GM23338 (cell line): ENCODE measurements around the gene H1-8. TPM values are rescaled to one million over a fixed set of nuclear protein-coding genes. Genes with fewer than 3 reads are reported as not detected.

Experiments
- ATAC-seq: fragments of 200-7000 bp; cut with Tn5 transposase; 3 replicates; pipeline ENCODE4 v1.9.1; 2020
- DNase-seq: peaks from one replicate; pipeline ENCODE4 v3.0.0-alpha.2; 2015; ENCODE audit warnings: low spot score
- H2AFZ ChIP-seq: fragments of 200-600 bp; sonication (generic); 2 replicates; pipeline ENCODE4 v1.8.0; 2016; ENCODE audit warnings: antibody characterized with exemption, mild to moderate bottlenecking, moderate library complexity
- H3F3A ChIP-seq: fragments of 200-600 bp; sonication (generic); replicated peaks from 2 replicates; pipeline ENCODE4 v1.8.0; 2017; ENCODE audit warnings: antibody characterized with exemption, mixed run types, low read depth
- H3K27ac ChIP-seq: fragments of 200-600 bp; sonication (generic); 2 replicates; pipeline ENCODE4 v1.6.1; 2016; ENCODE audit warnings: low read depth
- H3K27me3 ChIP-seq: fragments of 200-600 bp; sonication (generic); 2 replicates; pipeline ENCODE4 v1.8.0; 2016; ENCODE audit warnings: mild to moderate bottlenecking, mixed run types, moderate library complexity; ENCODE audit not compliant: insufficient read depth
- H3K36me3 ChIP-seq: fragments of 200-600 bp; sonication (generic); 2 replicates; pipeline ENCODE4 v1.8.0; 2016; ENCODE audit warnings: mild to moderate bottlenecking; ENCODE audit not compliant: insufficient read depth
- H3K4me1 ChIP-seq: fragments of 200-600 bp; sonication (generic); 2 replicates; pipeline ENCODE4 v1.8.0; 2016; ENCODE audit warnings: mild to moderate bottlenecking, moderate library complexity; ENCODE audit not compliant: insufficient read depth
- H3K4me2 ChIP-seq: fragments of 200-600 bp; sonication (generic); 2 replicates; pipeline ENCODE4 v1.7.1; 2017; ENCODE audit warnings: mixed run types
- H3K4me3 ChIP-seq: fragments of 200-600 bp; sonication (generic); 2 replicates; pipeline ENCODE4 v1.6.1; 2016; ENCODE audit warnings: mixed run types
- H3K79me2 ChIP-seq: fragments of 200-600 bp; sonication (generic); replicated peaks from 2 replicates; pipeline ENCODE4 v1.8.0; 2017; ENCODE audit warnings: mild to moderate bottlenecking; ENCODE audit not compliant: insufficient read depth
- H3K9me2 ChIP-seq: fragments of 200-600 bp; sonication (generic); 2 replicates; pipeline ENCODE4 v1.8.0; 2017; ENCODE audit not compliant: insufficient read depth
- H4K20me1 ChIP-seq: fragments of 200-600 bp; sonication (generic); replicated peaks from 2 replicates; pipeline ENCODE4 v1.8.0; 2017; ENCODE audit warnings: mild to moderate bottlenecking; ENCODE audit not compliant: insufficient read depth
- H3K27ac Mint-ChIP-seq: 2 replicates; pipeline ENCODE4 v1.8.0; 2020; ENCODE audit warnings: inconsistent platforms, mild to moderate bottlenecking, moderate library complexity, mixed read lengths
- H3K27me3 Mint-ChIP-seq: 3 replicates; pipeline ENCODE4 v1.8.0; 2022; ENCODE audit warnings: low read depth, mild to moderate bottlenecking, moderate library complexity, mixed read lengths, inconsistent platforms; ENCODE audit not compliant: insufficient read depth, poor library complexity
- H3K36me3 Mint-ChIP-seq: 3 replicates; pipeline ENCODE4 v1.8.0; 2021; ENCODE audit warnings: low read depth, mild to moderate bottlenecking, inconsistent platforms, moderate library complexity, mixed read lengths
- H3K4me1 Mint-ChIP-seq: 3 replicates; pipeline ENCODE4 v1.8.0; 2020; ENCODE audit warnings: mild to moderate bottlenecking, inconsistent platforms, mixed read lengths
- H3K4me3 Mint-ChIP-seq: 3 replicates; pipeline ENCODE4 v1.8.0; 2021; ENCODE audit warnings: moderate library complexity, mild to moderate bottlenecking, inconsistent platforms, mixed read lengths
- H3K9me3 Mint-ChIP-seq: 3 replicates; pipeline ENCODE4 v1.8.0; 2020; ENCODE audit warnings: moderate library complexity, mild to moderate bottlenecking, inconsistent platforms, mixed read lengths
- CREB1 ChIP-seq: fragments of 250-450 bp; sonication (Bioruptor Pico); IDR thresholded peaks from 2 replicates; pipeline ENCODE4 v1.5.0; 2020; ENCODE audit warnings: low read depth, mild to moderate bottlenecking, moderate library complexity
- EZH2 ChIP-seq: fragments of 200-600 bp; sonication (generic); IDR thresholded peaks from one replicate; pipeline ENCODE4 v1.8.0; 2017; ENCODE audit warnings: antibody characterized with exemption, mild to moderate bottlenecking, low read depth; ENCODE audit not compliant: unreplicated experiment
- EZH2phosphoT487 ChIP-seq: fragments of 200-600 bp; sonication (generic); IDR thresholded peaks from one replicate; pipeline ENCODE4 v1.8.1; 2018; ENCODE audit warnings: antibody characterized with exemption; ENCODE audit not compliant: unreplicated experiment
- JUNB ChIP-seq: IDR thresholded peaks from one replicate; pipeline ENCODE4 v1.6.1; 2016; ENCODE audit warnings: antibody characterized with exemption; ENCODE audit not compliant: unreplicated experiment
- NANOG ChIP-seq: IDR thresholded peaks from 2 replicates; pipeline ENCODE4 v1.6.1; 2016; ENCODE audit warnings: antibody characterized with exemption, borderline replicate concordance
- POLR2AphosphoS5 ChIP-seq: IDR thresholded peaks from 2 replicates; pipeline ENCODE4 v1.6.1; 2016; ENCODE audit warnings: antibody characterized with exemption, low read depth
- STAT1 ChIP-seq: IDR thresholded peaks from one replicate; pipeline ENCODE4 v1.6.1; 2016; ENCODE audit warnings: antibody characterized with exemption; ENCODE audit not compliant: unreplicated experiment
- ZNF114 ChIP-seq: fragments of 250-450 bp; sonication (Bioruptor Pico); IDR thresholded peaks from 2 replicates; pipeline ENCODE4 v1.5.0; 2020; ENCODE audit warnings: mild to moderate bottlenecking, moderate library complexity
- ZNF331 ChIP-seq: fragments of 250-450 bp; sonication (Bioruptor Pico); IDR thresholded peaks from 2 replicates; pipeline ENCODE4 v1.5.0; 2020; ENCODE audit warnings: low read depth, mild to moderate bottlenecking, moderate library complexity
- polyA plus RNA-seq: library from polyadenylated mRNA; unstranded; fragments of >200 nt; fragmentation: Nextera tagmentation; extraction: Ambion mirVana; gene quantifications from 2 replicates; pipeline ENCODE4 v1.2.1, GENCODE V29; 2016
- total RNA-seq: library from RNA; depleted of rRNA; stranded (reverse); fragments of >200 nt; shearing (Covaris generic); gene quantifications from 2 replicates; pipeline ENCODE4 v1.2.3, GENCODE V29; 2014
- TF ChIP-seq, protein P1 (sequence below): fragments of 250-450 bp; sonication (Bioruptor Pico); IDR thresholded peaks from 2 replicates; pipeline ENCODE4 v1.5.0; 2020; ENCODE audit warnings: mild to moderate bottlenecking, moderate library complexity
- TF ChIP-seq, protein P2 (sequence below): IDR thresholded peaks from 2 replicates; pipeline ENCODE4 v1.6.1; 2016; ENCODE audit warnings: antibody characterized with exemption
- TF ChIP-seq, protein P3 (sequence below): IDR thresholded peaks from one replicate; pipeline ENCODE4 v1.6.1; 2018; ENCODE audit warnings: antibody characterized with exemption; ENCODE audit not compliant: unreplicated experiment
- TF ChIP-seq, protein P4 (sequence below), 2 experiments: fragments of 200-600 bp in 1 of 2; sonication (generic) in 1 of 2; conservative IDR thresholded peaks; 2 replicates each; pipeline versions ENCODE4 v1.5.1 to v1.6.1; 2016 to 2017; ENCODE audit warnings: antibody characterized with exemption in 2 of 2, low read depth in 2 of 2, mild to moderate bottlenecking in 2 of 2, moderate library complexity in 1 of 2

H1-8 gene
- total and polyA plus RNA-seq, 2 experiments from 2014 or later = not detected

DNA sequence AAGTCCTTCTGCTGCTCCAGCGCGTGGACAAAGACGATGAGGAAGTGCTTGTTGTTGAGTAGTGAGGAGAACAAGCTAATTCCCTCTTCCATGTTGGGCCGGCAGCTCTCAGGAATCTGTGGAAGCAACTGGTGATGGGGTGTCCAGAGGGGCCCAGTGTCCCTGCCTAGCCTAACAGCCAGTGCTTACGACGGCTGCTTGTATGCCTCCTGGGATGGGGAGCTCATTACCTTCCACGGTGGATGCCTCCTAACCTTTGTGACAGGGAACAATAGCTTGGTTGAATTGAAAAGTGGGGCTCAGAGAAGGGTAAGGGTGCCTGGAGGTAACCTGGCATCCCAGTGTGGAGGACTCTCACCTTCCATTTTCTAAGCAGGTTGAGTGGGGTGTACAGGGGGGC is 22.9 kb downstream of the H1-8 start:
- ATAC-seq (no peak), DNase-seq (no peak)
- Histone ChIP-seq H3K4me3 (no peak overlapping the region), H3F3A (no peaks in the 10 kb centered on the region), H3K27me3 (no peaks in the 10 kb centered on the region), H3K79me2 (no peaks in the 10 kb centered on the region), H4K20me1 (no peaks in the 10 kb centered on the region), H2AFZ (no peak overlapping the region), H3K9me2 (no peaks in the 10 kb centered on the region), H3K27ac (no peak overlapping the region), H3K4me2 (no peak overlapping the region), H3K36me3 (no peaks in the 10 kb centered on the region), H3K4me1 (no peaks in the 10 kb centered on the region; the same call in 1 of the 2 replicates)
- Mint-ChIP-seq H3K4me3 (no peak overlapping the region), H3K27ac (no peak overlapping the region), H3K4me1 (peaks cover under 1% of the 10 kb centered on the region; the same call in 2 of the 3 replicates), H3K9me3 (no peaks in the 10 kb centered on the region), H3K27me3 (peaks cover 7% of the 10 kb centered on the region), H3K36me3 (peaks cover 2% of the 10 kb centered on the region; the same call in 1 of the 3 replicates)
- no peak for TF ChIP-seq ZNF114 (CRISPR knock-in tag)
- TF ChIP-seq, protein P1, sequence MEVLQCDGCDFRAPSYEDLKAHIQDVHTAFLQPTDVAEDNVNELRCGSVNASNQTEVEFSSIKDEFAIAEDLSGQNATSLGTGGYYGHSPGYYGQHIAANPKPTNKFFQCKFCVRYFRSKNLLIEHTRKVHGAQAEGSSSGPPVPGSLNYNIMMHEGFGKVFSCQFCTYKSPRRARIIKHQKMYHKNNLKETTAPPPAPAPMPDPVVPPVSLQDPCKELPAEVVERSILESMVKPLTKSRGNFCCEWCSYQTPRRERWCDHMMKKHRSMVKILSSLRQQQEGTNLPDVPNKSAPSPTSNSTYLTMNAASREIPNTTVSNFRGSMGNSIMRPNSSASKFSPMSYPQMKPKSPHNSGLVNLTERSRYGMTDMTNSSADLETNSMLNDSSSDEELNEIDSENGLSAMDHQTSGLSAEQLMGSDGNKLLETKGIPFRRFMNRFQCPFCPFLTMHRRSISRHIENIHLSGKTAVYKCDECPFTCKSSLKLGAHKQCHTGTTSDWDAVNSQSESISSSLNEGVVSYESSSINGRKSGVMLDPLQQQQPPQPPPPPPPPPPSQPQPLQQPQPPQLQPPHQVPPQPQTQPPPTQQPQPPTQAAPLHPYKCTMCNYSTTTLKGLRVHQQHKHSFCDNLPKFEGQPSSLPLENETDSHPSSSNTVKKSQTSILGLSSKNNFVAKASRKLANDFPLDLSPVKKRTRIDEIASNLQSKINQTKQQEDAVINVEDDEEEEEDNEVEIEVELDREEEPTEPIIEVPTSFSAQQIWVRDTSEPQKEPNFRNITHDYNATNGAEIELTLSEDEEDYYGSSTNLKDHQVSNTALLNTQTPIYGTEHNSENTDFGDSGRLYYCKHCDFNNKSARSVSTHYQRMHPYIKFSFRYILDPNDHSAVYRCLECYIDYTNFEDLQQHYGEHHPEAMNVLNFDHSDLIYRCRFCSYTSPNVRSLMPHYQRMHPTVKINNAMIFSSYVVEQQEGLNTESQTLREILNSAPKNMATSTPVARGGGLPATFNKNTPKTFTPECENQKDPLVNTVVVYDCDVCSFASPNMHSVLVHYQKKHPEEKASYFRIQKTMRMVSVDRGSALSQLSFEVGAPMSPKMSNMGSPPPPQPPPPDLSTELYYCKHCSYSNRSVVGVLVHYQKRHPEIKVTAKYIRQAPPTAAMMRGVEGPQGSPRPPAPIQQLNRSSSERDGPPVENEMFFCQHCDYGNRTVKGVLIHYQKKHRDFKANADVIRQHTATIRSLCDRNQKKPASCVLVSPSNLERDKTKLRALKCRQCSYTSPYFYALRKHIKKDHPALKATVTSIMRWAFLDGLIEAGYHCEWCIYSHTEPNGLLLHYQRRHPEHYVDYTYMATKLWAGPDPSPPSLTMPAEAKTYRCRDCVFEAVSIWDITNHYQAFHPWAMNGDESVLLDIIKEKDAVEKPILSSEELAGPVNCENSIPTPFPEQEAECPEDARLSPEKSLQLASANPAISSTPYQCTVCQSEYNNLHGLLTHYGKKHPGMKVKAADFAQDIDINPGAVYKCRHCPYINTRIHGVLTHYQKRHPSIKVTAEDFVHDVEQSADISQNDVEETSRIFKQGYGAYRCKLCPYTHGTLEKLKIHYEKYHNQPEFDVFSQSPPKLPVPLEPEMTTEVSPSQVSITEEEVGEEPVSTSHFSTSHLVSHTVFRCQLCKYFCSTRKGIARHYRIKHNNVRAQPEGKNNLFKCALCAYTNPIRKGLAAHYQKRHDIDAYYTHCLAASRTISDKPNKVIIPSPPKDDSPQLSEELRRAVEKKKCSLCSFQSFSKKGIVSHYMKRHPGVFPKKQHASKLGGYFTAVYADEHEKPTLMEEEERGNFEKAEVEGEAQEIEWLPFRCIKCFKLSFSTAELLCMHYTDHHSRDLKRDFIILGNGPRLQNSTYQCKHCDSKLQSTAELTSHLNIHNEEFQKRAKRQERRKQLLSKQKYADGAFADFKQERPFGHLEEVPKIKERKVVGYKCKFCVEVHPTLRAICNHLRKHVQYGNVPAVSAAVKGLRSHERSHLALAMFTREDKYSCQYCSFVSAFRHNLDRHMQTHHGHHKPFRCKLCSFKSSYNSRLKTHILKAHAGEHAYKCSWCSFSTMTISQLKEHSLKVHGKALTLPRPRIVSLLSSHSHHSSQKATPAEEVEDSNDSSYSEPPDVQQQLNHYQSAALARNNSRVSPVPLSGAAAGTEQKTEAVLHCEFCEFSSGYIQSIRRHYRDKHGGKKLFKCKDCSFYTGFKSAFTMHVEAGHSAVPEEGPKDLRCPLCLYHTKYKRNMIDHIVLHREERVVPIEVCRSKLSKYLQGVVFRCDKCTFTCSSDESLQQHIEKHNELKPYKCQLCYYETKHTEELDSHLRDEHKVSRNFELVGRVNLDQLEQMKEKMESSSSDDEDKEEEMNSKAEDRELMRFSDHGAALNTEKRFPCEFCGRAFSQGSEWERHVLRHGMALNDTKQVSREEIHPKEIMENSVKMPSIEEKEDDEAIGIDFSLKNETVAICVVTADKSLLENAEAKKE (CRISPR knock-in tag) = no peak
- TF ChIP-seq NANOG = no peak
- no peak for TF ChIP-seq JUNB
- no peak for TF ChIP-seq EZH2phosphoT487
- TF ChIP-seq POLR2AphosphoS5 = no peak
- TF ChIP-seq, protein P2, sequence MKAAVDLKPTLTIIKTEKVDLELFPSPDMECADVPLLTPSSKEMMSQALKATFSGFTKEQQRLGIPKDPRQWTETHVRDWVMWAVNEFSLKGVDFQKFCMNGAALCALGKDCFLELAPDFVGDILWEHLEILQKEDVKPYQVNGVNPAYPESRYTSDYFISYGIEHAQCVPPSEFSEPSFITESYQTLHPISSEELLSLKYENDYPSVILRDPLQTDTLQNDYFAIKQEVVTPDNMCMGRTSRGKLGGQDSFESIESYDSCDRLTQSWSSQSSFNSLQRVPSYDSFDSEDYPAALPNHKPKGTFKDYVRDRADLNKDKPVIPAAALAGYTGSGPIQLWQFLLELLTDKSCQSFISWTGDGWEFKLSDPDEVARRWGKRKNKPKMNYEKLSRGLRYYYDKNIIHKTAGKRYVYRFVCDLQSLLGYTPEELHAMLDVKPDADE = no peak
- TF ChIP-seq CREB1 = no peak
- no peak for TF ChIP-seq ZNF331 (CRISPR knock-in tag)
- TF ChIP-seq STAT1 = no peak
- TF ChIP-seq EZH2 = no peak
- TF ChIP-seq, protein P3, sequence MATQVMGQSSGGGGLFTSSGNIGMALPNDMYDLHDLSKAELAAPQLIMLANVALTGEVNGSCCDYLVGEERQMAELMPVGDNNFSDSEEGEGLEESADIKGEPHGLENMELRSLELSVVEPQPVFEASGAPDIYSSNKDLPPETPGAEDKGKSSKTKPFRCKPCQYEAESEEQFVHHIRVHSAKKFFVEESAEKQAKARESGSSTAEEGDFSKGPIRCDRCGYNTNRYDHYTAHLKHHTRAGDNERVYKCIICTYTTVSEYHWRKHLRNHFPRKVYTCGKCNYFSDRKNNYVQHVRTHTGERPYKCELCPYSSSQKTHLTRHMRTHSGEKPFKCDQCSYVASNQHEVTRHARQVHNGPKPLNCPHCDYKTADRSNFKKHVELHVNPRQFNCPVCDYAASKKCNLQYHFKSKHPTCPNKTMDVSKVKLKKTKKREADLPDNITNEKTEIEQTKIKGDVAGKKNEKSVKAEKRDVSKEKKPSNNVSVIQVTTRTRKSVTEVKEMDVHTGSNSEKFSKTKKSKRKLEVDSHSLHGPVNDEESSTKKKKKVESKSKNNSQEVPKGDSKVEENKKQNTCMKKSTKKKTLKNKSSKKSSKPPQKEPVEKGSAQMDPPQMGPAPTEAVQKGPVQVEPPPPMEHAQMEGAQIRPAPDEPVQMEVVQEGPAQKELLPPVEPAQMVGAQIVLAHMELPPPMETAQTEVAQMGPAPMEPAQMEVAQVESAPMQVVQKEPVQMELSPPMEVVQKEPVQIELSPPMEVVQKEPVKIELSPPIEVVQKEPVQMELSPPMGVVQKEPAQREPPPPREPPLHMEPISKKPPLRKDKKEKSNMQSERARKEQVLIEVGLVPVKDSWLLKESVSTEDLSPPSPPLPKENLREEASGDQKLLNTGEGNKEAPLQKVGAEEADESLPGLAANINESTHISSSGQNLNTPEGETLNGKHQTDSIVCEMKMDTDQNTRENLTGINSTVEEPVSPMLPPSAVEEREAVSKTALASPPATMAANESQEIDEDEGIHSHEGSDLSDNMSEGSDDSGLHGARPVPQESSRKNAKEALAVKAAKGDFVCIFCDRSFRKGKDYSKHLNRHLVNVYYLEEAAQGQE = no peak
- TF ChIP-seq, protein P4, sequence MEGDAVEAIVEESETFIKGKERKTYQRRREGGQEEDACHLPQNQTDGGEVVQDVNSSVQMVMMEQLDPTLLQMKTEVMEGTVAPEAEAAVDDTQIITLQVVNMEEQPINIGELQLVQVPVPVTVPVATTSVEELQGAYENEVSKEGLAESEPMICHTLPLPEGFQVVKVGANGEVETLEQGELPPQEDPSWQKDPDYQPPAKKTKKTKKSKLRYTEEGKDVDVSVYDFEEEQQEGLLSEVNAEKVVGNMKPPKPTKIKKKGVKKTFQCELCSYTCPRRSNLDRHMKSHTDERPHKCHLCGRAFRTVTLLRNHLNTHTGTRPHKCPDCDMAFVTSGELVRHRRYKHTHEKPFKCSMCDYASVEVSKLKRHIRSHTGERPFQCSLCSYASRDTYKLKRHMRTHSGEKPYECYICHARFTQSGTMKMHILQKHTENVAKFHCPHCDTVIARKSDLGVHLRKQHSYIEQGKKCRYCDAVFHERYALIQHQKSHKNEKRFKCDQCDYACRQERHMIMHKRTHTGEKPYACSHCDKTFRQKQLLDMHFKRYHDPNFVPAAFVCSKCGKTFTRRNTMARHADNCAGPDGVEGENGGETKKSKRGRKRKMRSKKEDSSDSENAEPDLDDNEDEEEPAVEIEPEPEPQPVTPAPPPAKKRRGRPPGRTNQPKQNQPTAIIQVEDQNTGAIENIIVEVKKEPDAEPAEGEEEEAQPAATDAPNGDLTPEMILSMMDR (conservative IDR thresholded peaks at IDR 0.05; ENCODE audit: low read depth in 2 of 2) = no peak
